Type B pancreatic cell (in vitro differentiated cells): ENCODE results near the gene UBL4A. TPM values are rescaled to one million over a fixed set of nuclear protein-coding genes. Genes with fewer than 3 reads are reported as not detected.

Experiments
- DNase-seq: peaks from one replicate; pipeline ENCODE4 v3.0.0; 2021; ENCODE audit warnings: mixed read lengths; ENCODE audit not compliant: unreplicated experiment; ENCODE audit errors: extremely low spot score
- H3K27ac Mint-ChIP-seq: 2 replicates; pipeline ENCODE4 v1.8.0; 2021; ENCODE audit warnings: mild to moderate bottlenecking, mixed read lengths
- H3K27me3 Mint-ChIP-seq: 2 replicates; pipeline ENCODE4 v1.8.0; 2021; ENCODE audit warnings: mixed read lengths
- H3K36me3 Mint-ChIP-seq: 2 replicates; pipeline ENCODE4 v1.8.0; 2021; ENCODE audit warnings: mixed read lengths
- H3K4me1 Mint-ChIP-seq: one replicate; pipeline ENCODE4 v1.8.0; 2021; ENCODE audit warnings: mixed read lengths; ENCODE audit not compliant: unreplicated experiment
- H3K4me3 Mint-ChIP-seq: 2 replicates; pipeline ENCODE4 v1.8.0; 2021; ENCODE audit warnings: mild to moderate bottlenecking, mixed read lengths
- H3K9me3 Mint-ChIP-seq: 2 replicates; pipeline ENCODE4 v1.8.0; 2021; ENCODE audit warnings: mixed read lengths
- total RNA-seq: library from RNA; stranded (reverse); gene quantifications from 2 replicates; pipeline ENCODE4 v1.2.1, GENCODE V29; 2021; ENCODE audit warnings: low replicate concordance
- TF ChIP-seq, protein P1 (sequence below): fragments of 200-600 bp; sonication (generic); conservative IDR thresholded peaks from 2 replicates; pipeline ENCODE4 v1.5.0; 2021; ENCODE audit warnings: antibody characterized with exemption, mild to moderate bottlenecking

UBL4A gene
- total RNA-seq, 1 donor from 2014 or later: 23.3 TPM

DNA sequence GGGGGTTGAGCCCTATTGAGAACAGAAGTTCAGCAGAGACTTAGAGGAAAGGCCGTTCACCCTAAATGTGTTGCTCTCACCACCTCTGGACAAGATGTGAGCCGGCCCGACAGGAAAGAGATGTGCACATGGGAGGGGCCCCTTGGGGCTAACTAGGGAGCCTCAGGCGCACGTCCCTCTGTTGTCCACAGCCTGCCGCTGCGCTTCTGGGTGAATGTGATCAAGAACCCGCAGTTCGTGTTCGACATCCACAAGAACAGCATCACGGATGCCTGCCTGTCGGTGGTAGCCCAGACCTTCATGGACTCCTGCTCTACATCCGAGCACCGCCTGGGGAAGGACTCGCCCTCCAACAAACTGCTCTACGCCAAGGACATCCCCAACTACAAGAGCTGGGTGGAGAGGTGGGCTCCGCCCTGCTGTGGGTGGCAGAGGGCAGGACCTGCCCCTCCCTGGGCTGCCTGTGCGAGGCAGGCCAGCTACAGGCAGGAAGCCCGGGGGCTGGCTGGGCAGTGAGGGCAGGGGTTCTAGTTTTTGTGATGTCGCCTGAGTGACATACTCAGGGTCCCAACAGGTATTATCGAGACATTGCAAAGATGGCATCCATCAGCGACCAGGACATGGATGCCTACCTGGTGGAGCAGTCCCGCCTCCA is 15.4 kb downstream of the UBL4A start:
- H3K27me3 Mint-ChIP-seq: no peaks in the 10 kb centered on the region
- H3K9me3 Mint-ChIP-seq: no peaks in the 10 kb centered on the region
- H3K36me3 Mint-ChIP-seq: no peaks in the 10 kb centered on the region
- DNase-seq: no peak
- H3K4me1 Mint-ChIP-seq: no peaks in the 10 kb centered on the region
- H3K4me3 Mint-ChIP-seq: no peak overlapping the region
- TF ChIP-seq, protein P1, sequence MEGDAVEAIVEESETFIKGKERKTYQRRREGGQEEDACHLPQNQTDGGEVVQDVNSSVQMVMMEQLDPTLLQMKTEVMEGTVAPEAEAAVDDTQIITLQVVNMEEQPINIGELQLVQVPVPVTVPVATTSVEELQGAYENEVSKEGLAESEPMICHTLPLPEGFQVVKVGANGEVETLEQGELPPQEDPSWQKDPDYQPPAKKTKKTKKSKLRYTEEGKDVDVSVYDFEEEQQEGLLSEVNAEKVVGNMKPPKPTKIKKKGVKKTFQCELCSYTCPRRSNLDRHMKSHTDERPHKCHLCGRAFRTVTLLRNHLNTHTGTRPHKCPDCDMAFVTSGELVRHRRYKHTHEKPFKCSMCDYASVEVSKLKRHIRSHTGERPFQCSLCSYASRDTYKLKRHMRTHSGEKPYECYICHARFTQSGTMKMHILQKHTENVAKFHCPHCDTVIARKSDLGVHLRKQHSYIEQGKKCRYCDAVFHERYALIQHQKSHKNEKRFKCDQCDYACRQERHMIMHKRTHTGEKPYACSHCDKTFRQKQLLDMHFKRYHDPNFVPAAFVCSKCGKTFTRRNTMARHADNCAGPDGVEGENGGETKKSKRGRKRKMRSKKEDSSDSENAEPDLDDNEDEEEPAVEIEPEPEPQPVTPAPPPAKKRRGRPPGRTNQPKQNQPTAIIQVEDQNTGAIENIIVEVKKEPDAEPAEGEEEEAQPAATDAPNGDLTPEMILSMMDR: no peak
- H3K27ac Mint-ChIP-seq: no peak overlapping the region

- DNase-seq: no peak
- no peaks in the 10 kb centered on the region for H3K27me3 Mint-ChIP-seq
- H3K4me1 Mint-ChIP-seq: no peaks in the 10 kb centered on the region
- H3K4me3 Mint-ChIP-seq: no peak overlapping the region
- TF ChIP-seq, protein P1: no peak
- no peak overlapping the region for H3K27ac Mint-ChIP-seq
- no peaks in the 10 kb centered on the region for H3K9me3 Mint-ChIP-seq
- no peaks in the 10 kb centered on the region for H3K36me3 Mint-ChIP-seq
Observed at GRCh38 chrX:154470434-154470833, 16.0 kb downstream of the UBL4A start.

GRCh38 chrX:154469880-154470279 is 16.5 kb downstream of the UBL4A start:
- Mint-ChIP-seq H3K27me3 (no peaks in the 10 kb centered on the region), H3K27ac (no peak overlapping the region), H3K9me3 (no peaks in the 10 kb centered on the region), H3K4me1 (no peaks in the 10 kb centered on the region), H3K36me3 (no peaks in the 10 kb centered on the region), H3K4me3 (no peak overlapping the region)
- TF ChIP-seq, protein P1: no peak
- no peak for DNase-seq

GRCh38 chrX:154469114-154469513 is 17.3 kb downstream of the UBL4A start:
- Mint-ChIP-seq H3K27me3 (no peaks in the 10 kb centered on the region), H3K36me3 (no peaks in the 10 kb centered on the region), H3K4me1 (no peaks in the 10 kb centered on the region), H3K9me3 (no peaks in the 10 kb centered on the region), H3K4me3 (no peak overlapping the region), H3K27ac (no peak overlapping the region)
- no peak for DNase-seq
- TF ChIP-seq, protein P1: no peak

GRCh38 chrX:154468217-154468616 is 18.2 kb downstream of the UBL4A start:
- no peaks in the 10 kb centered on the region for H3K9me3 Mint-ChIP-seq
- no peak for DNase-seq
- no peaks in the 10 kb centered on the region for H3K36me3 Mint-ChIP-seq

More at GRCh38 chrX:154468217-154468616, 18.2 kb downstream of the UBL4A start:
- no peaks in the 10 kb centered on the region for H3K4me1 Mint-ChIP-seq
- TF ChIP-seq, protein P1: no peak
- no peak overlapping the region for H3K27ac Mint-ChIP-seq
- no peak overlapping the region for H3K4me3 Mint-ChIP-seq
- H3K27me3 Mint-ChIP-seq: no peaks in the 10 kb centered on the region
